Skin epidermis (tissue), 12 donors: ENCODE measurements around the gene ZMIZ2.
"Not testable (repeated sequence)": the region's sequence is repeated elsewhere in the genome, so short reads cannot be mapped to it uniquely, and the experiment has no call there.

Source experiments
- H3K27ac ChIP-seq, 21 experiments: fragments of 200-600 bp; sonication (generic) in 11 of 21; one replicate each; pipeline ENCODE4 v1.5.0; 2020; ENCODE audit warnings: mild to moderate bottlenecking in 3 of 21, inconsistent platforms in 2 of 21, moderate library complexity in 2 of 21
- H3K4me3 ChIP-seq, 7 experiments: fragments of 200-600 bp; sonication (generic) in 2 of 7; one replicate each; pipeline ENCODE4 v1.5.0; 2020; ENCODE audit warnings: inconsistent platforms in 2 of 7, mild to moderate bottlenecking in 2 of 7, moderate library complexity in 1 of 7

ZMIZ2 gene

GRCh38 chr7:44724276-44724675 lies 24.4 kb upstream of the ZMIZ2 start:
- no peak overlapping the region for H3K27ac ChIP-seq
- H3K4me3 ChIP-seq: no peak overlapping the region

DNA sequence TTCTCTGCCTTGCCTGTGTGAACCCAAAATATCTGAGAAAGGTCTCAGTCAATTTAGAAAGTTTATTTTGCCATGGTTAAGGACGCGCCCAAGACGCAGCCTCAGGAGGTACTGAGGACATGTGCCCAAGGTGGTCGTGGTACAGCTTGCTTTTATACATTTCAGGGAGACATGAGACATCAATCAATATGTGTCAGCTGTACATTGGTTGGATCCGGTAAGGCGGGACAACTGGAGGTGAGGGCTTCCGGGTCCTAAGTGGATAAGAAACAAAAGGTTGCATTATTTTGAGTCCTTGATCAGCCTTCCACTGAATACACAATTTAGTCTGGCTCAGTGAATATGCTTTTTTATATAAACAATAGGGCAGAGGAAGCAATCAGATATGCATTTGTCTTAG lies 22.4 kb upstream of the ZMIZ2 start:
- H3K4me3 ChIP-seq: not testable (repeated sequence)

GRCh38 chr7:44727158-44727936 lies 21.3 kb upstream of the ZMIZ2 start:
- Histone ChIP-seq H3K4me3 (no peak overlapping the region), H3K27ac (peak overlapping the region in 9 of 21 experiments; percentile 1 to 74 (median 54))

More for the DNA sequence above, 22.4 kb upstream of the ZMIZ2 start:
- not testable (repeated sequence) for H3K27ac ChIP-seq

DNA sequence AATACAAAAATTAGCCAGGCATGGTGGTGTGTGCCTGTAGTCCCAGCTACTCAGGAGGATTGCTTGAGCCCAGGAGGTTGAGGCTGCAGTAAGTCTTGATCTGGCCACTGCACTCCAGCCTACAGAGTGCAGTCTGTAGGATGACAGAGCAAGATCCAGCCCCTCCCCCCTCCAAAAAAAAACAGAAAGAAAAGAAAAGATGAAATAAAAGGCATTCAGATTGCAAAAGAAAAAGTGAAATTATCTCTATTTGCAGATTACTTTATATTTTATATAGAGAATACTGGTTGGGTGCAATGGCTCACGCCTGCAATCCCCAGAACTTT lies 20.7 kb upstream of the ZMIZ2 start:
- peak overlapping the region in 5 of 21 experiments; percentile 1 to 74 (median 58) for H3K27ac ChIP-seq

GRCh38 chr7:44729949-44730590 lies 18.6 kb upstream of the ZMIZ2 start:
- Histone ChIP-seq H3K4me3 (no peak overlapping the region), H3K27ac (no peak overlapping the region)

More for the DNA sequence above, 20.7 kb upstream of the ZMIZ2 start:
- no peak overlapping the region for H3K4me3 ChIP-seq

- H3K4me3 ChIP-seq, H3K27ac ChIP-seq: not testable (repeated sequence)
Measured at GRCh38 chr7:44732971-44733370, 15.7 kb upstream of the ZMIZ2 start.

DNA sequence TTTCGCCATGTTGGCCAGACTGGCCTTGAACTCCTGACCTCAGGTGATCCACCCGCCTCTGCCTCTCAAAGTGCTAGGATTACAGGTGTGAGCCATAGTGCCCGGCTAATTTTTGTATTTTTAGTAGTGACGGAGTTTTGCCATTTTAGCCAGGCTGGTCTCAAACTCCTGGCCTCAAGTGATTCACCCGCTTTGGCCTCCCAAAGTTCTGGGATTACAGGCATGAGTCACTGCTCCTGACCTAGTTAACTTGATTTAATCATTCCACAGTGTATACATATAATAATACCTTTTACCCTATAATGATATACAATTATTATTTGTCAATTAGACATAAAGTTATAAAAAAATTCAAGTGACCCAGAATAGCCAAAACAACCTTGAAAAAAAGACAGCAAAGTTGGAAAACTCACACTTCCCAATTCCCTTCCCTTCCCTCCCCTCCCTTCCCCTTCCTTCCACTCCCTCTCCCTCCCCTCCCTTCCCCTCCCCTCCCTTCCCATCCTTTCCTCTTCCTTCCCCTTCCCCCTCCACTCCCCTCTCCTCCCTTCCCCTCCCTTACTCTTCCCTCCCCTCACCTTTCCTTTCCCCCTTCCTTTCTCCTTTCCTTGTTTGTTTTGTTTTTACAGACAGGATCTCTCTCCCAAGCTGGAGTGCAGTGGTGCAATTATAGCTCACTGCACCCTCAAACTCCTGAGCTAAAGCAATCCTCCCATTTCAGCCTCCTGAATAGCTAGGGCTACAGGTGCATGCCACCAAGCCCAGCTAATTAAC lies 14.8 kb upstream of the ZMIZ2 start:
- H3K27ac ChIP-seq: peak overlapping the region in 3 of 21 experiments; percentile 35 to 67 (median 44)
- H3K4me3 ChIP-seq: no peak overlapping the region

DNA sequence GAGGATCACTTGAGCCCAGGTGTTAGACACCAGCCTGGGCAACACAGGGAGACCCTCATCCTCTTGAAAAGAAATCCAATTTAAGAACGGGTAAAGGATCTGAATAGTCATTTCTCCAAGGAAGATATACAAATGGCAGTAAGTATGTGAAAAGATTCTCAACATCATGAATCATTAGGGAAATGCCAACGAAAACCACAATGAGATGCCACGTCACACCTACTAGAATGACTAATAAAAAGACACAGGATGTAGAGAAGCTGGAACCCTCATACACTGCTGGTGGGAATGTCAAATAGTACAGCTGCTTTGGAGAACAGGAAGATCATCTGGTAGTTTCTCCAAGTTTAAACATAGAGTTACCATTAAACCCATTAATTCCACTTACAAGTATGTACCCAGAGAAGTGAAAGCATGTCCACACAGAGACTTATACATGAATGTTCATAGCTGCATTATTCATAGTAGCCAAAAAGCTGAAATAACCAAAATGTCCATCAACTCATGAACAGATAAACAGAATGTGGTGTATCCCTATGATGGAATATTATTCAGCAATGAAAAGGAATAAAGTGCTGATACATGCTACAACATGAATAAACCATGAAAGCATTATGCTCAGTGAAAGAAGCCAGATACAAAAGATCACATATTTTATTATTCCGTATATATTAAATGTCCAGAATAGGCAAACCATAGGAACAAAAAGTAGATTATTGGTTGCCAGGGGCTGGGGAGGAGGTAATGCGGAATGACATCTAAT lies 13.1 kb upstream of the ZMIZ2 start:
- peak overlapping the region in 9 of 21 experiments; percentile 4 to 67 (median 40) for H3K27ac ChIP-seq
- no peak overlapping the region for H3K4me3 ChIP-seq

GRCh38 chr7:44736896-44737295 lies 11.8 kb upstream of the ZMIZ2 start:
- no peak overlapping the region for H3K27ac ChIP-seq
- no peak overlapping the region for H3K4me3 ChIP-seq

DNA sequence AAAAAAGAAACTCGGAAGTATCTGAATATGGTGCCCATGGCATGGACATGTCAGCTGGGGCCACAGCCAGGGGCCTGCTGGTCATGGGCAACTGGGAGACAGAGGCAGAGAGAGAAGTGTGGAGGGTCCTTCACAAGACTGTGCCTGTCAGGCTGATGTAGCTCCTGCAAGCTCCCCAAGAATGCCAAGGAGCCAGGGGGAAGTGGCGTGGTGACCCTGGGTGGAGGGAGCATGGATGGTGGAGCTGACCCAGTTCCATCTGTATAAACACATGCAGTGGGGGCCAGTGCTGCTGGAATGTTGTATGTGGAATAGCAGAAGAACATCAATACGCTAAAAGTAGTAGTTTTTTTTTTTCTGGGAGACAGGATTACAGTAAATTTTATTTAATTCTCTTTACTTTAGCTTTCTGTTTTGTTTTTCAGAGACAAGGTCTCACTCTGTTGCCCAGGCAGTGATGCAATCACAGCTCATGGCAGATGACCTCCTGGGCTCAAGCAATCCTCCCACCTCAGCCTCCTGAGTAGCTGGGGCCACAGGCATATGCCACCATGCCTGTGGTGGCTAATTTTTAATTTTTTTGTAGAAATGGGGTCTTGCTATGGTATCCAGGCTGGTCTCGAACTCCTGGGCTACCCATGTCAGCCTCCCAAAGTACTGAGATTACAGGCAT lies 10.5 kb upstream of the ZMIZ2 start:
- Histone ChIP-seq H3K27ac (no peak overlapping the region), H3K4me3 (no peak overlapping the region)

GRCh38 chr7:44738876-44739665 lies 9.6 kb upstream of the ZMIZ2 start:
- no peak overlapping the region for H3K27ac ChIP-seq
- H3K4me3 ChIP-seq: no peak overlapping the region

DNA sequence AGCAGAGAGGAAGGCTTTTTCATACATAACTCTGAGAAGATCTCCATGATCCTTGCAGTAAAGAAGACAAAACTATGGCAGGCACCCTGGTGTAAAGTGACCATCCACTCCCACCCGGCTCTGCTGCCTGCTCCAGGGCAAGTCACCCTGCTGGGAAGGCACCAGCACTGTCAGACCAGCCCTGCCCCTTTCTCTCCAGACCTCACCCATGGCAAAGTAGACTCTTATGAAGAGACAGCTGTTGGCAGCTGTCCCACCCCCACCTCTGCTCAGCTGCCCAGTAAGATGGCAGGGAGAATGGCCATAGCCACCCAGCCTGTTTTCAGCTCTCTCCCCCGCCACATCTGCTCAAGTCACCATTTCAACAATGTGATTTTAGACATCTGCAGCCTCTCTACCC lies 8.6 kb upstream of the ZMIZ2 start:
- no peak overlapping the region for H3K27ac ChIP-seq
- no peak overlapping the region for H3K4me3 ChIP-seq

- no peak overlapping the region for H3K4me3 ChIP-seq
- H3K27ac ChIP-seq: peak overlapping the region in 5 of 21 experiments; percentile 9 to 49 (median 38)
Measured at GRCh38 chr7:44743750-44744149, 4.9 kb upstream of the ZMIZ2 start.

GRCh38 chr7:44748948-44749731 lies 493 bp downstream of the ZMIZ2 start:
- peak overlapping the region; percentile 16 to 100 (median 96) for H3K27ac ChIP-seq
- H3K4me3 ChIP-seq: peak overlapping the region; percentile 69 to 93 (median 91)

DNA sequence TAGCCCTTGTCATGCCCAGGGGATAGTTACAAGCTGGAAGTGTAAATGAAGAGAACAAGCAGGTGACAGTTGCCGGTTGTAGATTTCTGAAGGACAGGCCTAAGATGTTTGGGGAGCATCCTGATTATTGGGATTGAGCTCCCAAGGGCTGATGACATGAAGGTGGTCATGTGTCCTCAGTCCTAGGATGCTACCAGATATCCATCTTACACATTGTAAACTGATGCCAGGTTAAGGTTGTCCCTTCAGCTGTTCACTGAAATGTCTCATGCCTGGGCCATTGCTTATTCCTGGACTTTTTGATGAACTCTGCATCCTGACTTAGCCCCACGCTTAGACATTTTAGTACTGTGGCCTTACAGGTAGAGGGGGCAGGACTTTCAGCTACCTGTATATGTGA lies 1.3 kb downstream of the ZMIZ2 start:
- Histone ChIP-seq H3K4me3 (peak overlapping the region in 5 of 7 experiments; percentile 69 to 93 (median 91)), H3K27ac (peak overlapping the region in 13 of 21 experiments; percentile 2 to 100 (median 91))

DNA sequence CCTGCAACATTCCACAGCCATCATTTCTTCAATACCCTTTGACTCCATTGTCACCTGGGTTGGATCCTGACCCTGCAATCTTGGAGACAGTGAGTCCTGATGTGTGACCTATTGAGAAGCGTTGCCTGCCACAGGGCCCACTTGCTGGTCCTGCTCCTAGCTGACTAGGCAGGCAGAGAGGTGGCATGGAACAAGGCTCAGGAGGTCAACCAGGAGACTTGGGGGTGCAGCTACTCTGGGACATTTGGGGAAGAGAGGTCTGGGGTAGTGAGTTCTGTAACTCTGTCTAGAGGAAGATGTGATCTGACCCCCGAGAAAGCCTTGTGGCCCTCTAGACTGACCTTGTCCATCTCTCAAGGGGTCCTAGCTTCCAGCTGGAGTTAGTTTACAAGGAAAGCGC lies 1.8 kb downstream of the ZMIZ2 start:
- peak overlapping the region in 14 of 21 experiments; percentile 2 to 99 (median 54) for H3K27ac ChIP-seq
- H3K4me3 ChIP-seq: peak overlapping the region in 3 of 7 experiments; percentile 1 to 93 (median 82)

DNA sequence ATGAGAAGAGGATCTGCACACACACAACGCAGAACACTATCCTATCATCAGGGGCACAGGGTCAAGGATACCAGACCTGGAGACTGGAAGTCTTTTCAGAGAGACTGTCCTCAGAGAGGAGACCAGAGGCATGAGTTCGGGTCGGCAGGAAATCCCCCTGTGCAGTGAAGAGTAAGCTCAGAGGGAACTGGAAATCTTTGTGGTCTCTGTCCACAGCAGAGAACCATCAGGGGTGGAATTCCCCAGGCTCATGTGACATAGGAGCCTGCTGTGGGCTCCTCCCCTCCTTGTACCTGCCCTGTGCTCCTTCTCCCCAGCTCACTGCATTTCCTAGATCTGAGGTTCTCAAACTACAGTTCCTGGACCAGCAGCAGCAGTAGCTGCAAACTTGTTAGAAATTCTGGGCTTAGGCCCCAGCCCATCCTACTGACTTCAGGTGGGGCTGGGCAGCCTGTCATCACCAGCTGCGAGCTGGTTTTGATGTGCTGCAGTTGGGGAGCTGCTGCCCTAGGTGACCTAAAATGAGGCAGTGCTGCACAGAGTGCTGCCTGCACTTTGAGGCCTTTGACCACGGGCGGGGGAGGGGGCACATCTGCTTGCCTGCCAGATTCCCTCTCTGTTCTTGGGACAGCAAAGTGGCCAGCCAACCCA lies 2.4 kb downstream of the ZMIZ2 start:
- H3K4me3 ChIP-seq: peak overlapping the region in 1 of 7 experiments; percentile 93
- H3K27ac ChIP-seq: peak overlapping the region in 15 of 21 experiments; percentile 2 to 99 (median 53)
